GM21619 (cell line): ENCODE data around the gene CTNNAL1.
"Not testable (repeated sequence)": the region's sequence is repeated elsewhere in the genome, so short reads cannot be mapped to it uniquely, and the experiment has no call there.

Source experiments
- ATAC-seq: cut with Tn5 transposase; IDR thresholded peaks from one replicate; pipeline ENCODE4 v1.9.1; 2021; ENCODE audit not compliant: unreplicated experiment

Gene CTNNAL1

GRCh38 chr9:108994695-108995094 is 18.6 kb downstream of the CTNNAL1 start:
- peak; percentile 89 for ATAC-seq

- no peak for ATAC-seq
These were observed 21.8 kb downstream of the CTNNAL1 start for GRCh38 chr9:108991479-108991878.

GRCh38 chr9:108983885-108984284 is 29.4 kb downstream of the CTNNAL1 start:
- ATAC-seq: no peak

GRCh38 chr9:108980893-108981292 is 32.4 kb downstream of the CTNNAL1 start:
- no peak for ATAC-seq

- ATAC-seq: no peak
These were observed 35.1 kb downstream of the CTNNAL1 start for GRCh38 chr9:108978205-108978604.

- no peak for ATAC-seq
These were observed 39.4 kb downstream of the CTNNAL1 start for GRCh38 chr9:108973895-108974294.

GRCh38 chr9:108972626-108973209 is 40.6 kb downstream of the CTNNAL1 start:
- no peak for ATAC-seq

GRCh38 chr9:108972186-108972585 is 41.1 kb downstream of the CTNNAL1 start:
- no peak for ATAC-seq

- ATAC-seq: not testable (repeated sequence)
These were observed 41.9 kb downstream of the CTNNAL1 start for GRCh38 chr9:108971392-108971791.

GRCh38 chr9:108967916-108968315 is 45.4 kb downstream of the CTNNAL1 start:
- no peak for ATAC-seq

- no peak for ATAC-seq
These were observed 49.7 kb downstream of the CTNNAL1 start for GRCh38 chr9:108963459-108964143.

- no peak for ATAC-seq
These were observed 52.1 kb downstream of the CTNNAL1 start for GRCh38 chr9:108961151-108961550.

GRCh38 chr9:108960331-108960730 is 53.0 kb downstream of the CTNNAL1 start:
- no peak for ATAC-seq

GRCh38 chr9:108956631-108957026 is 56.7 kb downstream of the CTNNAL1 start:
- ATAC-seq: no peak

GRCh38 chr9:108956022-108956630 is 57.2 kb downstream of the CTNNAL1 start:
- ATAC-seq: no peak

- ATAC-seq: peak; percentile 57
These were observed 59.2 kb downstream of the CTNNAL1 start for GRCh38 chr9:108953983-108954574.

GRCh38 chr9:108951578-108951977 is 61.7 kb downstream of the CTNNAL1 start:
- no peak for ATAC-seq

GRCh38 chr9:108950168-108950567 is 63.1 kb downstream of the CTNNAL1 start:
- no peak for ATAC-seq

GRCh38 chr9:108939975-108940374 is 73.3 kb downstream of the CTNNAL1 start:
- no peak for ATAC-seq

GRCh38 chr9:108937561-108938305 is 75.6 kb downstream of the CTNNAL1 start:
- no peak for ATAC-seq

- peak; percentile 74 for ATAC-seq
These were observed 78.9 kb downstream of the CTNNAL1 start, which contains the start of gene ABITRAM for GRCh38 chr9:108934323-108934893. ABITRAM (plus strand) TSS chr9:108934400; CDS start chr9:108934487, 87 bp downstream.
